Measurements from ENCODE around the gene ZNF726. TPM values are rescaled to one million over a fixed set of nuclear protein-coding genes. Genes with fewer than 3 reads are reported as not detected.
"Not testable (repeated sequence)": the region's sequence is repeated elsewhere in the genome, so short reads cannot be mapped to it uniquely, and the experiment has no call there.

Gene ZNF726
- total RNA-seq: 10 to 100 TPM; 19.1 to 20.7 TPM

DNA sequence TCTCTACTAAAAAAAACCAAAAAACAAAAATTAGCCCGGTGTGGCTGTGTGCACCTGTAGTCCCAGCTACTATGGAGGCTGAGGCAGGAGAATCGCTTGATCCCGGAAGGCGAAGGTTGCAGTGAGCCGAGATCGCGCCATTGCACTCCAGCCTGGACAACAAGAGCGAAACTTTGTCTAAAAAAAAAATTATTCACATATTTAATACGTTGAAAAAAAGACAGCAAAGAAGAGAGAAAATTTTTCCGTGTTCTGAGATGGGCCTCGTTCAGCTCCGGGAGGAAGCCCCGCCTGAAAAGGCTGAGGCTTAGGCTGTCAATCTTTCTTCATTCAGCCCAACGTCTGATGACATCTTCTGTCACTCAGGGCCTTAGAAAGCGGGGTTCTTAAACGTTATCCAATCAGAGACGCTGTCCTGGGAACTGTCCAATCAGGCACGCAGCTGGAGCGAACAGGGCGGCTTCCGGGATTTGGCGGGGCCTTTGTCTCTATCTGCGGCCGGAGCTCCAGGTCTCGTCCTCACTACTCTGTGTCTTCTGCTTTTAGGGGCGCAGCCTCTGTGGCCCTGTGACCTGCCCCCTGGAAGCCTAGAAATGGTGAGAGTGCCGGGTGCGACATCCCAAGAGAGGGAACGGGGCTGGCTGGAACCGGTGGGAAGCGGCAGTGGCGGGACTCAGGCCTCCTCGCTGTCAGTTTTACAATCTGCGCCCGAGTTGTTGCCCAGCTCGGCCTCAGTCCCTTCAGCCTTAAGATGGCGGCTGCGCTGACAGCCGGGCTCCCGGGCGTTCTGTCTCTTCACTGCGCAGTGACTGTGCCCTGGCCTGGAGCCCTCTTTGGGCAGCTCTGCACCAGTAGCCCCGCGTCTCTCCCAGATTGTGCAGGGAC, at the start of gene ZNF726:
Gene ZNF726 (plus strand): TSS at position 485 of the 885 bp plus-strand sequence. CDS start 109 bp downstream, at position 594.
- DNase-seq: peak; percentile 95
- peaks cover 7% of the 10 kb centered on the region for H3K9me3 Mint-ChIP-seq
- ATAC-seq: peak; percentile 98
- peaks cover 32% of the 10 kb centered on the region for H3K36me3 Mint-ChIP-seq (ENCODE audit: low read depth)
- CTCF ChIA-PET: no interaction called here
- peaks cover 22% of the 10 kb centered on the region for H3K4me1 Mint-ChIP-seq (ENCODE audit: low read depth)
- H3K4me3 Mint-ChIP-seq: peak within 1 kb of the TSS; percentile 88
- H3K27me3 Mint-ChIP-seq: no peaks in the 10 kb centered on the region
- POLR2A ChIA-PET: interaction anchor here (0.8 to 2.1 kb wide), 10 partner anchors 10 to 525 kb away, joined by 3 to 6 read pairs (median 4); partner anchors contain the start of genes ZNF254, ZNF675 and ZNF681
- intact Hi-C loops (cut with micrococcal nuclease): no loop called here
- H3K27ac Mint-ChIP-seq: peak within 1 kb of the TSS; percentile 92
- TF ChIP-seq, protein P1, sequence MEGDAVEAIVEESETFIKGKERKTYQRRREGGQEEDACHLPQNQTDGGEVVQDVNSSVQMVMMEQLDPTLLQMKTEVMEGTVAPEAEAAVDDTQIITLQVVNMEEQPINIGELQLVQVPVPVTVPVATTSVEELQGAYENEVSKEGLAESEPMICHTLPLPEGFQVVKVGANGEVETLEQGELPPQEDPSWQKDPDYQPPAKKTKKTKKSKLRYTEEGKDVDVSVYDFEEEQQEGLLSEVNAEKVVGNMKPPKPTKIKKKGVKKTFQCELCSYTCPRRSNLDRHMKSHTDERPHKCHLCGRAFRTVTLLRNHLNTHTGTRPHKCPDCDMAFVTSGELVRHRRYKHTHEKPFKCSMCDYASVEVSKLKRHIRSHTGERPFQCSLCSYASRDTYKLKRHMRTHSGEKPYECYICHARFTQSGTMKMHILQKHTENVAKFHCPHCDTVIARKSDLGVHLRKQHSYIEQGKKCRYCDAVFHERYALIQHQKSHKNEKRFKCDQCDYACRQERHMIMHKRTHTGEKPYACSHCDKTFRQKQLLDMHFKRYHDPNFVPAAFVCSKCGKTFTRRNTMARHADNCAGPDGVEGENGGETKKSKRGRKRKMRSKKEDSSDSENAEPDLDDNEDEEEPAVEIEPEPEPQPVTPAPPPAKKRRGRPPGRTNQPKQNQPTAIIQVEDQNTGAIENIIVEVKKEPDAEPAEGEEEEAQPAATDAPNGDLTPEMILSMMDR (IDR thresholded peaks at IDR 0.05): no peak

DNA sequence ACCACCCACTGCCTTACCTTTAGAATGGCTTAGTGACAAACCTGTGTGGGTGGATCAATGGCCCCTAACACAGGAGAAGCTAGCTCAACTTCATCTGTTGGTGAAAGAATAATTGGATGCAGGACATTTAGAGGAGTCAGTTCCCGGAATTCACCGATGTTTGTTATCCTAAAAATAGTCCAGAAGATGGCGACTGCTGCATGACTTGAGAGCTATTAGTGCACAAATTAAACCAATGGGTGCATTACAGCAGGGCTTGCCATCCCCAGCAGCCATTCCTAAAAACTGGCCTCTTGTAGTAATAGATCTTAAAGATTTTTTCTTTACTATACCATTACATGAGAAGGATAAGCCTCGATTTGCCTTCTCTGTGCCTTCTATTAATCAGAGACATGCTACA, 46.8 kb upstream of the ZNF726 start:
- TF ChIP-seq, protein P1 (IDR thresholded peaks at IDR 0.05): no peak
- peaks cover 6% of the 10 kb centered on the region for H3K9me3 Mint-ChIP-seq
- H3K27ac Mint-ChIP-seq: no peak overlapping the region
- no peaks in the 10 kb centered on the region for H3K4me1 Mint-ChIP-seq (ENCODE audit: low read depth)
- peaks cover 1% of the 10 kb centered on the region for H3K36me3 Mint-ChIP-seq (ENCODE audit: low read depth)
- intact Hi-C loops (cut with micrococcal nuclease): no loop called here
- H3K4me3 Mint-ChIP-seq: no peak overlapping the region
- ATAC-seq (no peak), DNase-seq (no peak)
- CTCF ChIA-PET: no interaction called here
- H3K27me3 Mint-ChIP-seq: no peaks in the 10 kb centered on the region
- POLR2A ChIA-PET: no interaction called here

DNA sequence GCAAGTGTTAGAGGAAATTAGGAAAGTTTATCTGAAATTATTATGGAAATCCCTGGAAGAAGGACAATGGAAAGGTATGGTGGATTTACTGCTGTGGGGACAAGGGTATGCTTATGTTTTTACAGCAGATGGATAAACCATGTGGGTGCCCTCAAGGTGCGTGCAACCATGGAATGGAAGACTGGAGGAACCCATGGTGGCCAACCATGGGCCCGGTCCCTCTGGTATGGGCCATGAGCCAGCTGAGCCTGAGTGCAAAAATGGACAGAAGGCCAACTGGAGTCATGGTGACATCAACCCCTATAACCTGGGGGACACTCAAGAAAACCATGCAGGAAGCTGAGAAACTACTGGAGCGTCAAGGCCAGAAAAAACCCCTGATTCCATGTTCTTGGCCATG, 46.1 kb upstream of the ZNF726 start:
- Mint-ChIP-seq H3K9me3 (peaks cover 6% of the 10 kb centered on the region), H3K27ac (no peak overlapping the region), H3K36me3 (ENCODE audit: low read depth) (peaks cover 1% of the 10 kb centered on the region), H3K4me1 (ENCODE audit: low read depth) (no peaks in the 10 kb centered on the region), H3K4me3 (no peak overlapping the region), H3K27me3 (no peaks in the 10 kb centered on the region)
- ATAC-seq (no peak), DNase-seq (no peak)
- POLR2A ChIA-PET: no interaction called here
- CTCF ChIA-PET: no interaction called here
- TF ChIP-seq, protein P1 (IDR thresholded peaks at IDR 0.05): no peak
- intact Hi-C loops (cut with micrococcal nuclease): no loop called here

DNA sequence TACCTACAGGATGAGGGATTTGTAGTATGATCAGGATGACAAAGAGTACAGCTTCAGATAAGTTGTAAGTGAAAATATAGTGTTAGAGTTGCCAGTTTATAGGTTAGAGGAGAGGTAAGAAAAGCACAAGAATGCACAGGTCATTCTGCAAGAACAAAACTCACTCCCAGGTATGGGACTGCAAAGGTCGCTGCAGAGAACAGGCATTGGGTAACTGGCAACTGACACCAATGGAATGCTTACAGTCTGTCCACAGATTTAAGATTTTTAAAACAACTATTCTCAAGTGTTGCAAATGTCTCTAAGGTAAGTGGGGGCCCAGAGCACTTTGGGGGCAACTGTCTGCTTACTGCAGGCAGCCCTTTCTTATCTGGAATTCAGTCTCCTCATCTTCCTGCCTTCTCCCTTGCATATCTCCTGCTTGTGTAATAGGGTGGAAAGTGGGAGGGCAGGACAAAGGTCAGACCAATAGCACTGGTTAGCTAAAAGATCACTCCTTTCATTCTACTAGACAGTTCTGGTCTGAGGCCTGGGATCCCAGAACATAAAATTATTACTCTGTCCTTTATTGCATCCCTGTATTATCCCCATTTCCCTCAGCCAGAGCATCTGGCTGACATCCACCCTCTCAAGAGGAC, 42.3 kb upstream of the ZNF726 start:
- DNase-seq: no peak
- no peak overlapping the region for H3K27ac Mint-ChIP-seq
- ChIA-PET CTCF (no interaction called here), POLR2A (no interaction called here)
- TF ChIP-seq, protein P1 (IDR thresholded peaks at IDR 0.05): no peak
- peaks cover 1% of the 10 kb centered on the region for H3K9me3 Mint-ChIP-seq
- intact Hi-C loops (cut with micrococcal nuclease): no loop called here
- H3K4me1 Mint-ChIP-seq (ENCODE audit: low read depth): no peaks in the 10 kb centered on the region
- no peak for ATAC-seq
- H3K36me3 Mint-ChIP-seq (ENCODE audit: low read depth): peaks cover 1% of the 10 kb centered on the region
- no peak overlapping the region for H3K4me3 Mint-ChIP-seq
- H3K27me3 Mint-ChIP-seq: peaks cover 2% of the 10 kb centered on the region

DNA sequence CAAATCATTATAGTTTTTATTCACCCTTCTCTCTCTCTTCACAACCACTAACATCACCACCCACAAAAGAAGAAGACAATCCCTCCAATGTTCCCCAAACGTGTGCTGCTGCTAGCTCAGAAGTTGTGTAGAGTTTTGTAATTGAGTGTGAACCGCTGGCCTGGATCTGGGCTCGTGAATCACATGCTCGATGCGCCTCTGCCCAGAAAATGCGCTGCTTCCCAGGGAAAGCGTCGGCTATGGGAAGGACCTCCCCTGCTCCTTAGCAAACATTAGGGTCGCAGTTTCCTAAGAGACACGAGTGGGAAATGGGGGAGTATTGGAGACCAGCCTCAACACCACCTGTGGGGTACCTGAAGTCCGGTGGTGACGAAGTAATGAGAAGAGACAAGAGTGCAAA, 38.4 kb upstream of the ZNF726 start:
- ATAC-seq: no peak
- TF ChIP-seq, protein P1 (IDR thresholded peaks at IDR 0.05): no peak
- no peaks in the 10 kb centered on the region for H3K36me3 Mint-ChIP-seq (ENCODE audit: low read depth)
- ChIA-PET POLR2A (no interaction called here), CTCF (no interaction called here)
- intact Hi-C loops (cut with micrococcal nuclease): no loop called here
- no peaks in the 10 kb centered on the region for H3K4me1 Mint-ChIP-seq (ENCODE audit: low read depth)
- peaks cover 5% of the 10 kb centered on the region for H3K9me3 Mint-ChIP-seq
- peaks cover 12% of the 10 kb centered on the region for H3K27me3 Mint-ChIP-seq
- DNase-seq: no peak
- H3K27ac Mint-ChIP-seq: no peak overlapping the region
- no peak overlapping the region for H3K4me3 Mint-ChIP-seq

DNA sequence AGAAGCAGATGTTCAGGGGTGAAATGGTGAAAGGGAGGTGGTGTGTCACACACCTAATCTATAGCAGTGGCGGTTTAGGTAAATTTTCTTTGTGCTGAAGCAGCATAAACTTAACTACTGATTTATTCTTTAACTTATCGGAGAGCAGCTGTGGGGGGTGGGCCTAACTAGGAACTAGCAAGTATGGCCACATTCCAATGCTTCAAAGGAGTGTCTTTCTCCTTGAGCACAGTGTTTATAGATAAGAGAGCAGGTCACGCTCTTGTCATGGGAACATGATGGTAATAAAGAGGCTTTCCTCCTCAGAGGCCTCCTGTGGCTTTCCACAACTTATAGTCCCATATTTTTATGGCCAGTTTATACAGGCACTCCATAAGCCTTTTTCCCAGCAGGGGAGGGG, 37.9 kb upstream of the ZNF726 start:
- H3K36me3 Mint-ChIP-seq (ENCODE audit: low read depth); intact Hi-C loops (cut with micrococcal nuclease): not testable (repeated sequence)

More for the DNA sequence above, 37.9 kb upstream of the ZNF726 start:
- ATAC-seq; H3K4me3 Mint-ChIP-seq; H3K27ac Mint-ChIP-seq; H3K9me3 Mint-ChIP-seq; DNase-seq; POLR2A ChIA-PET; H3K4me1 Mint-ChIP-seq (ENCODE audit: low read depth); CTCF ChIA-PET: not testable (repeated sequence)
- peaks cover 12% of the 10 kb centered on the region for H3K27me3 Mint-ChIP-seq
